SK-N-SH (cell line): ENCODE results near the gene OR2J2. TPM values are rescaled to one million over a fixed set of nuclear protein-coding genes. Genes with fewer than 3 reads are reported as not detected.
"Not testable (repeated sequence)": the region's sequence is repeated elsewhere in the genome, so short reads cannot be mapped to it uniquely, and the experiment has no call there.

ENCODE experiments used
- CTCF ChIA-PET: fragments of 300-600, 350-600 bp; formaldehyde crosslinking; extraction: SDS; loops from one replicate; lab custom pipeline; 2021; lab: Yijun Ruan, JAX
- POLR2A ChIA-PET: fragments of 350-600 bp; sonication (Branson Sonifier 250); formaldehyde crosslinking; extraction: SDS; loops from one replicate; lab custom pipeline; 2020; ENCODE audit warnings: antibody characterized with exemption, inconsistent platforms; lab: Yijun Ruan, JAX
- DNase-seq: peaks from one replicate; pipeline ENCODE4 v3.0.0; 2012
- H2AFZ ChIP-seq: fragments of 200-600 bp; sonication (generic); 2 replicates; pipeline ENCODE4 v1.8.1; 2016; ENCODE audit warnings: antibody characterized with exemption, mild to moderate bottlenecking, low read depth
- H3F3A ChIP-seq: fragments of 200-600 bp; sonication (generic); replicated peaks from 2 replicates; pipeline ENCODE3; 2016; ENCODE audit warnings: antibody characterized with exemption, mild to moderate bottlenecking; ENCODE audit not compliant: insufficient read depth
- H3K27ac ChIP-seq, 2 experiments: fragments of 200-500 bp in 1 of 2; fragments of 200-600 bp in 1 of 2; sonication (Bioruptor generic) in 1 of 2; sonication (generic), shearing (Covaris generic) in 1 of 2; 2 replicates each; pipeline versions ENCODE4 v1.5.1 to v1.6.1; 2014 to 2016; ENCODE audit warnings: low read depth in 2 of 2, inconsistent platforms in 1 of 2, low read length in 1 of 2, mild to moderate bottlenecking in 1 of 2, mixed read lengths in 1 of 2
- H3K27me3 ChIP-seq: fragments of 200-600 bp; sonication (generic), shearing (Covaris generic); 2 replicates; pipeline ENCODE4 v1.6.1; 2016; ENCODE audit warnings: mixed run types; ENCODE audit not compliant: insufficient read depth
- H3K36me3 ChIP-seq, 2 experiments: fragments of 200-500 bp in 1 of 2; fragments of 200-600 bp in 1 of 2; sonication (Bioruptor generic) in 1 of 2; sonication (generic) in 1 of 2; replicated peaks in 1 of 2; 2 replicates each; pipeline versions ENCODE3 to v1.5.1; 2014 to 2016; ENCODE audit warnings: low read length in 1 of 2, mild to moderate bottlenecking in 1 of 2; ENCODE audit not compliant: insufficient read depth in 2 of 2, control insufficient read depth in 1 of 2
- H3K4me1 ChIP-seq, 2 experiments: fragments of 200-500 bp in 1 of 2; fragments of 200-600 bp in 1 of 2; sonication (Bioruptor generic) in 1 of 2; sonication (generic), shearing (Covaris generic) in 1 of 2; 2 replicates each; pipeline versions ENCODE4 v1.5.1 to v1.6.1; 2014 to 2016; ENCODE audit warnings: low read depth in 1 of 2, low read length in 1 of 2, mixed run types in 1 of 2; ENCODE audit not compliant: insufficient read depth in 2 of 2, control insufficient read depth in 1 of 2
- H3K4me2 ChIP-seq: fragments of 200-600 bp; sonication (generic), shearing (Covaris generic); 2 replicates; pipeline ENCODE4 v1.6.1; 2017; ENCODE audit warnings: mixed run types
- H3K4me3 ChIP-seq, 2 experiments: fragments of 200-500 bp in 1 of 2; fragments of 200-600 bp in 1 of 2; sonication (Bioruptor generic) in 1 of 2; sonication (generic), shearing (Covaris generic) in 1 of 2; 2 replicates each; pipeline versions ENCODE4 v1.5.1 to v1.8.1; 2014 to 2016; ENCODE audit warnings: low read depth in 2 of 2, inconsistent platforms in 1 of 2, low read length in 1 of 2, mild to moderate bottlenecking in 1 of 2, mixed read lengths in 1 of 2, moderate library complexity in 1 of 2
- H3K79me2 ChIP-seq: fragments of 200-600 bp; sonication (generic); 2 replicates; pipeline ENCODE4 v1.8.1; 2017; ENCODE audit warnings: mild to moderate bottlenecking; ENCODE audit not compliant: insufficient read depth
- H3K9ac ChIP-seq: fragments of 200-600 bp; sonication (generic); 2 replicates; pipeline ENCODE4 v1.6.1; 2017; ENCODE audit warnings: mixed run types
- H3K9me2 ChIP-seq: fragments of 200-600 bp; sonication (generic); 2 replicates; pipeline ENCODE4 v1.6.1; 2017; ENCODE audit warnings: mixed run types
- H3K9me3 ChIP-seq: fragments of 200-600 bp; sonication (generic); 2 replicates; pipeline ENCODE4 v1.6.1; 2017; ENCODE audit warnings: mixed run types, mild to moderate bottlenecking, moderate library complexity
- H4K20me1 ChIP-seq: fragments of 200-600 bp; sonication (generic); 2 replicates; pipeline ENCODE4 v1.6.1; 2017; ENCODE audit warnings: mild to moderate bottlenecking, mixed run types; ENCODE audit not compliant: insufficient read depth
- EZH2phosphoT487 ChIP-seq: fragments of 200-600 bp; sonication (generic); IDR thresholded peaks from 2 replicates; pipeline ENCODE4 v1.6.1; 2017; ENCODE audit warnings: low read depth, mixed run types, mild to moderate bottlenecking, antibody characterized with exemption, moderate library complexity, borderline replicate concordance
- FOSL2 ChIP-seq: IDR thresholded peaks from 2 replicates; pipeline ENCODE4 v1.4.0; 2012; ENCODE audit warnings: low read depth, mild to moderate bottlenecking, moderate library complexity, borderline replicate concordance
- JUND ChIP-seq: IDR thresholded peaks from 2 replicates; pipeline ENCODE4 v1.4.0; 2012
- MEF2A ChIP-seq: IDR thresholded peaks from 2 replicates; pipeline ENCODE4 v1.4.0; 2012; ENCODE audit warnings: low read depth, borderline replicate concordance
- MXI1 ChIP-seq: IDR thresholded peaks from 2 replicates; pipeline ENCODE4 v1.6.1; 2012; ENCODE audit warnings: mild to moderate bottlenecking, low read depth, low read length, improper control_type of control experiment
- TEAD4 ChIP-seq: IDR thresholded peaks from 2 replicates; pipeline ENCODE4 v1.4.0; 2012; ENCODE audit warnings: mild to moderate bottlenecking, borderline replicate concordance; ENCODE audit not compliant: insufficient read depth
- ZBTB33 ChIP-seq: IDR thresholded peaks from 2 replicates; pipeline ENCODE4 v1.4.0; 2012; ENCODE audit warnings: low read depth, borderline replicate concordance
- WGBS: methylation state at CpG from one replicate; pipeline ENCODE4 v1.1.6; 2017; ENCODE audit warnings: low lambda C conversion rate; 5-methylcytosine and 5-hydroxymethylcytosine counted together
- polyA plus RNA-seq, 3 experiments: library from polyadenylated mRNA; depleted of rRNA; stranded (reverse); fragments of >200 nt; gene quantifications; 2 replicates each; pipeline ENCODE4 v1.2.3, GENCODE V29; 2012

OR2J2 gene
- polyA plus RNA-seq, 1 of the 3 experiments (the other 2 are of a cell fraction), result not detected

- no peak for DNase-seq
- Histone ChIP-seq H3K27me3 (no peaks in the 10 kb centered on the region), H3K4me3 (no peak overlapping the region), H4K20me1 (no peaks in the 10 kb centered on the region), H3K79me2 (no peaks in the 10 kb centered on the region), H3K9ac (no peak overlapping the region), H3K9me2 (no peaks in the 10 kb centered on the region), H3K9me3 (no peaks in the 10 kb centered on the region), H2AFZ (no peak overlapping the region)
- CTCF ChIA-PET, result no interaction called here
- POLR2A ChIA-PET, result no interaction called here
- no peak for TF ChIP-seq TEAD4
- TF ChIP-seq EZH2phosphoT487, result no peak
- no peak for TF ChIP-seq FOSL2
- TF ChIP-seq, all 33 proteins: peak for 0
- no peaks in the 10 kb centered on the region for H3F3A ChIP-seq
- H3K27ac ChIP-seq, result no peak overlapping the region
- no peaks in the 10 kb centered on the region for H3K4me1 ChIP-seq
- H3K4me2 ChIP-seq, result no peak overlapping the region
- WGBS, result 4% methylated on average over 3 of the region's 3 CpGs
- H3K36me3 ChIP-seq, result no peaks in the 10 kb centered on the region
Observed at GRCh38 chr6:29147074-29147473, 23.6 kb upstream of the OR2J2 start.

- H3K27me3 ChIP-seq, H3K27ac ChIP-seq, CTCF ChIA-PET, H3F3A ChIP-seq, POLR2A ChIA-PET, H3K4me3 ChIP-seq, H3K4me2 ChIP-seq, H3K79me2 ChIP-seq, DNase-seq, H4K20me1 ChIP-seq, H3K4me1 ChIP-seq, H3K36me3 ChIP-seq, H3K9me3 ChIP-seq, H2AFZ ChIP-seq, H3K9me2 ChIP-seq, H3K9ac ChIP-seq: not testable (repeated sequence)
- 2% methylated on average over 3 of the region's 3 CpGs for WGBS
Observed at GRCh38 chr6:29149444-29149843, 21.3 kb upstream of the OR2J2 start.

- no peak overlapping the region for H2AFZ ChIP-seq
- H3K79me2 ChIP-seq, result no peaks in the 10 kb centered on the region
- no peak overlapping the region for H3K4me2 ChIP-seq
- H3K27ac ChIP-seq, result no peak overlapping the region
- H3K4me1 ChIP-seq, result no peaks in the 10 kb centered on the region
- H3K36me3 ChIP-seq, result no peaks in the 10 kb centered on the region
- TF ChIP-seq MEF2A, result no peak
- no peak for TF ChIP-seq JUND
- TF ChIP-seq MXI1, result no peak
- no peak for TF ChIP-seq ZBTB33
- H3K9ac ChIP-seq, result no peak overlapping the region
- no peaks in the 10 kb centered on the region for H3F3A ChIP-seq
- WGBS, result 0% methylated on average over 1 of the region's 1 CpG
- CTCF ChIA-PET, result no interaction called here
- H4K20me1 ChIP-seq, result no peaks in the 10 kb centered on the region
- H3K4me3 ChIP-seq, result no peak overlapping the region
- no peaks in the 10 kb centered on the region for H3K27me3 ChIP-seq
- no peaks in the 10 kb centered on the region for H3K9me3 ChIP-seq
- no peaks in the 10 kb centered on the region; the same call in 1 of the 2 replicates for H3K9me2 ChIP-seq
- POLR2A ChIA-PET, result no interaction called here
- no peak for DNase-seq
Observed at GRCh38 chr6:29153083-29153482, 17.6 kb upstream of the OR2J2 start.

GRCh38 chr6:29155182-29155581, 15.5 kb upstream of the OR2J2 start:
- H3K9me3 ChIP-seq, H3K79me2 ChIP-seq, H3K27me3 ChIP-seq, POLR2A ChIA-PET, H3F3A ChIP-seq, H2AFZ ChIP-seq, H3K36me3 ChIP-seq, H3K4me2 ChIP-seq, H3K4me1 ChIP-seq, H3K9me2 ChIP-seq, H3K27ac ChIP-seq, H3K9ac ChIP-seq, DNase-seq, H4K20me1 ChIP-seq, H3K4me3 ChIP-seq, CTCF ChIA-PET: not testable (repeated sequence)
- WGBS, result 0% methylated on average over 1 of the region's 1 CpG

GRCh38 chr6:29159922-29160321, 10.8 kb upstream of the OR2J2 start:
- H3K79me2 ChIP-seq, H3K4me3 ChIP-seq, H3K9me3 ChIP-seq, H4K20me1 ChIP-seq, H3K9me2 ChIP-seq, H3K4me1 ChIP-seq, CTCF ChIA-PET, H3K27ac ChIP-seq, H3F3A ChIP-seq, DNase-seq, H3K36me3 ChIP-seq, H3K27me3 ChIP-seq, H2AFZ ChIP-seq, H3K9ac ChIP-seq, H3K4me2 ChIP-seq, POLR2A ChIA-PET: not testable (repeated sequence)
- WGBS, result 24% methylated on average over 4 of the region's 29 CpGs
